OCI-LY7 (cell line): ENCODE data around the gene PRKN. TPM values are rescaled to one million over a fixed set of nuclear protein-coding genes. Genes with fewer than 3 reads are reported as not detected.

Experiments
- BruUV-seq: library from RNA; stranded (reverse); fragments of 400-500 nt; replicated peaks from 2 replicates; lab custom pipeline; 2021; lab: Mats Ljungman, UMichigan
- CTCF ChIA-PET: fragments of 300-600 bp; sonication (Branson Sonifier 250); formaldehyde crosslinking; loops from one replicate; lab custom pipeline; 2022; ENCODE audit warnings: antibody characterized with exemption; ENCODE audit not compliant: unreplicated experiment; lab: Charles Lee
- POLR2A ChIA-PET: fragments of 300-600 bp; sonication (Branson Sonifier 250); formaldehyde crosslinking; loops from one replicate; lab custom pipeline; 2022; ENCODE audit warnings: antibody characterized with exemption; lab: Charles Lee
- DNase-seq: peaks from one replicate; pipeline ENCODE4 v3.0.0-alpha.2; 2015; ENCODE audit warnings: low spot score
- H2AFZ ChIP-seq: fragments of 200-600 bp; sonication (generic), shearing (Covaris generic); 2 replicates; pipeline ENCODE4 v1.6.1; 2014; ENCODE audit warnings: mild to moderate bottlenecking, antibody characterized with exemption, low read length, moderate library complexity
- H3K27ac ChIP-seq: fragments of 200-600 bp; sonication (generic); 2 replicates; pipeline ENCODE4 v1.5.1; 2014; ENCODE audit warnings: mixed run types, low read depth, mild to moderate bottlenecking, moderate library complexity, low read length, inconsistent platforms; ENCODE audit not compliant: poor library complexity, severe bottlenecking
- H3K36me3 ChIP-seq: fragments of 200-600 bp; sonication (generic); 2 replicates; pipeline ENCODE4 v1.6.1; 2014; ENCODE audit warnings: mild to moderate bottlenecking, antibody characterized with exemption, low read length, moderate library complexity, mixed read lengths; ENCODE audit not compliant: insufficient read depth
- H3K4me1 ChIP-seq: fragments of 200-600 bp; sonication (generic); 2 replicates; pipeline ENCODE4 v1.5.1; 2014; ENCODE audit warnings: mild to moderate bottlenecking, low read length; ENCODE audit not compliant: insufficient read depth, poor library complexity, severe bottlenecking
- H3K4me2 ChIP-seq: fragments of 200-600 bp; sonication (generic); 2 replicates; pipeline ENCODE4 v1.6.1; 2014; ENCODE audit warnings: mild to moderate bottlenecking, low read length
- H3K4me3 ChIP-seq: fragments of 200-600 bp; sonication (generic); 2 replicates; pipeline ENCODE4 v1.5.1; 2014; ENCODE audit warnings: mild to moderate bottlenecking, low read depth, low read length; ENCODE audit not compliant: poor library complexity, severe bottlenecking
- H3K79me2 ChIP-seq: fragments of 200-600 bp; sonication (generic); 2 replicates; pipeline ENCODE4 v1.6.1; 2016; ENCODE audit warnings: low read depth, mild to moderate bottlenecking, low read length, moderate library complexity, mixed read lengths; ENCODE audit not compliant: insufficient read depth
- H3K9me2 ChIP-seq: fragments of 200-600 bp; sonication (generic); 2 replicates; pipeline ENCODE4 v1.6.1; 2016; ENCODE audit warnings: mild to moderate bottlenecking, low read length, mixed read lengths; ENCODE audit not compliant: insufficient read depth
- H3K9me3 ChIP-seq: fragments of 200-600 bp; sonication (generic); 2 replicates; pipeline ENCODE4 v1.6.1; 2014; ENCODE audit warnings: mild to moderate bottlenecking, mixed run types, low read length, mixed read lengths
- H4K20me1 ChIP-seq: fragments of 200-600 bp; sonication (generic); 2 replicates; pipeline ENCODE4 v1.6.1; 2014; ENCODE audit warnings: mild to moderate bottlenecking, antibody characterized with exemption, low read length, moderate library complexity, mixed read lengths; ENCODE audit not compliant: insufficient read depth
- EZH2phosphoT487 ChIP-seq: fragments of 200-600 bp; sonication (generic); IDR thresholded peaks from 2 replicates; pipeline ENCODE4 v1.6.1; 2018; ENCODE audit warnings: low read depth, borderline replicate concordance, mild to moderate bottlenecking, mixed run types, antibody characterized with exemption, low read length, moderate library complexity, mixed read lengths
- intact Hi-C: fragments of 100-400 bp; cut with micrococcal nuclease; formaldehyde crosslinking; loops from one replicate; pipeline ENCODE4 v1.10.0; 2022; ENCODE audit not compliant: unreplicated experiment
- total RNA-seq, 2 experiments: library from RNA; depleted of rRNA in 1 of 2; stranded (reverse); fragments of >200 nt in 1 of 2; shearing (Covaris generic) in 1 of 2; gene quantifications; 2 replicates each; pipeline ENCODE4 v1.2.3, GENCODE V29; 2014 to 2022
- TF ChIP-seq, protein P1 (sequence below): fragments of 200-600 bp; sonication (generic); conservative IDR thresholded peaks from 2 replicates; pipeline ENCODE4 v1.5.1; 2014; ENCODE audit warnings: mild to moderate bottlenecking, antibody characterized with exemption, low read length, moderate library complexity, mixed read lengths

PRKN gene
- total RNA-seq, 2 experiments from 2014 or later = 1.3 to 2.0 TPM

DNA sequence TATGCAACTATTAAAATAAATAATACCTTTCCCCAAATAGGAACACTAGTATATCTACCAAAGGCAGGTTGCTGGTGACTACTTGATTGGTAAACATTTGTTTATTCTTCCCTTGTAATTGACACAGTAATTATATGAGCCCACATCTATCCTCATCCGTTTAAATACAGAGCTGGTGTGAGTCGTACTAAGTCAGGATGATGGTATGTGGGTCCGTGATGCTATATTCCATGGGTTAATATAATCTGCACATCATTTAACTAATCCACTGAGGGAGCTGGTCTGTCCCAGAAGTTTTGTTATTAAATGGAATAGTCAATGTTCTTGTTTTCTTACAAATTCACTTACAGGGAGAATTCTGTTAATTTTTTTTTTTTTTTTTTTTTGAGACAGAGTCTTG is 1289.7 kb downstream of the PRKN start:
- H2AFZ ChIP-seq = no peak overlapping the region
- TF ChIP-seq EZH2phosphoT487 = no peak
- TF ChIP-seq, protein P1, sequence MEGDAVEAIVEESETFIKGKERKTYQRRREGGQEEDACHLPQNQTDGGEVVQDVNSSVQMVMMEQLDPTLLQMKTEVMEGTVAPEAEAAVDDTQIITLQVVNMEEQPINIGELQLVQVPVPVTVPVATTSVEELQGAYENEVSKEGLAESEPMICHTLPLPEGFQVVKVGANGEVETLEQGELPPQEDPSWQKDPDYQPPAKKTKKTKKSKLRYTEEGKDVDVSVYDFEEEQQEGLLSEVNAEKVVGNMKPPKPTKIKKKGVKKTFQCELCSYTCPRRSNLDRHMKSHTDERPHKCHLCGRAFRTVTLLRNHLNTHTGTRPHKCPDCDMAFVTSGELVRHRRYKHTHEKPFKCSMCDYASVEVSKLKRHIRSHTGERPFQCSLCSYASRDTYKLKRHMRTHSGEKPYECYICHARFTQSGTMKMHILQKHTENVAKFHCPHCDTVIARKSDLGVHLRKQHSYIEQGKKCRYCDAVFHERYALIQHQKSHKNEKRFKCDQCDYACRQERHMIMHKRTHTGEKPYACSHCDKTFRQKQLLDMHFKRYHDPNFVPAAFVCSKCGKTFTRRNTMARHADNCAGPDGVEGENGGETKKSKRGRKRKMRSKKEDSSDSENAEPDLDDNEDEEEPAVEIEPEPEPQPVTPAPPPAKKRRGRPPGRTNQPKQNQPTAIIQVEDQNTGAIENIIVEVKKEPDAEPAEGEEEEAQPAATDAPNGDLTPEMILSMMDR = no peak
- no peaks in the 10 kb centered on the region for H3K9me3 ChIP-seq
- no peaks in the 10 kb centered on the region for H3K36me3 ChIP-seq
- ChIA-PET CTCF (no interaction called here), POLR2A (interaction anchor here (0.7 kb wide), 1 partner anchor 9 kb away, joined by 5 read pairs; no protein-coding TSS in a partner anchor)
- no peak for DNase-seq
- no peaks in the 10 kb centered on the region for H3K9me2 ChIP-seq
- no TSS peak for BruUV-seq
- no peak overlapping the region for H3K4me2 ChIP-seq
- no peaks in the 10 kb centered on the region for H3K4me1 ChIP-seq
- H3K4me3 ChIP-seq = no peak overlapping the region
- H3K79me2 ChIP-seq = no peaks in the 10 kb centered on the region
- H3K27ac ChIP-seq = no peak overlapping the region
- intact Hi-C loops = no loop called here
- no peaks in the 10 kb centered on the region for H4K20me1 ChIP-seq

DNA sequence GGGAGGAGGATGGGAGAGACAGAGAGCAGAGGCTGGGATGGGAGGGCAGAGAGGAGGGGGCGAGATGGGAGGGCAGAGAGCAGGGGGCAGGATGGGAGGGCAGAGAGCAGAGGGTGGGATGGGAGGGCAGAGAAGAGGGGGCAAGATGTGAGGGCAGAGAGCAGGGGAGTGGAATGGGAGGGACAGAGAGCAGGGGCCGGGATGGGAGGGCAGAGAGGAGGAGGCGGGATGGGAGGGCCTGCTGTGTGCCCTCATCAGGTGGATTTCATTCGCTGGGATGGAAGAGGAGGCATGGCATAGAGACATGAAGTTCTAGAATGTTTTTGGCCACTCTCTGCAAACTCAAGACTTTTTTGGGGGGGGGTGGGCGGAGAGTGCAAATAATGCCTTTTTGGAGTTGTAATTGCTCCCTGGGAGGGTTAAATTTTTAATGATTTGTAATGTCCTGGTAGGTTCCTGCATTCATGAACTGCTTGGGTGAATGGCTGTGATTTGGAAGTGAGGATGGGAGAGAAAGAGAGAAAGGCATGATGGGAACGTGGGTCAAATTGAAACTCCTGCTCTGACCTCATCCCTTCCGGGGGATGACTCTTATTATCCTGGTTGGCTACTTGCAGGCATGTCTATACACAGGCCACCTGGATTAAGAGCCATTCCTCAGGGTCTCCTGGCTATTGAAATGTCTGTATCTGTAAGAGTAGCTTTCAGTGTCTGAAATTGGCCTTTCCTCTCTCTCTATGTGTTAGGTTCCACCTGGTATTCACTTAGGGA is 1291.3 kb downstream of the PRKN start:
- Histone ChIP-seq H3K27ac (no peak overlapping the region), H3K9me2 (no peaks in the 10 kb centered on the region), H3K4me1 (no peaks in the 10 kb centered on the region), H3K36me3 (no peaks in the 10 kb centered on the region), H3K4me2 (no peak overlapping the region), H3K4me3 (no peak overlapping the region), H3K9me3 (no peaks in the 10 kb centered on the region), H3K79me2 (no peaks in the 10 kb centered on the region), H4K20me1 (no peaks in the 10 kb centered on the region), H2AFZ (no peak overlapping the region)
- no peak for TF ChIP-seq EZH2phosphoT487
- TF ChIP-seq, protein P1 = no peak
- ChIA-PET CTCF (interaction anchor here (0.6 kb wide), 1 partner anchor 67 kb away, joined by 3 read pairs; no protein-coding TSS in a partner anchor), POLR2A (interaction anchor here (0.8 kb wide), 1 partner anchor 16 kb away, joined by 4 read pairs; no protein-coding TSS in a partner anchor)
- BruUV-seq = no TSS peak
- DNase-seq = no peak
- intact Hi-C loops = no loop called here

DNA sequence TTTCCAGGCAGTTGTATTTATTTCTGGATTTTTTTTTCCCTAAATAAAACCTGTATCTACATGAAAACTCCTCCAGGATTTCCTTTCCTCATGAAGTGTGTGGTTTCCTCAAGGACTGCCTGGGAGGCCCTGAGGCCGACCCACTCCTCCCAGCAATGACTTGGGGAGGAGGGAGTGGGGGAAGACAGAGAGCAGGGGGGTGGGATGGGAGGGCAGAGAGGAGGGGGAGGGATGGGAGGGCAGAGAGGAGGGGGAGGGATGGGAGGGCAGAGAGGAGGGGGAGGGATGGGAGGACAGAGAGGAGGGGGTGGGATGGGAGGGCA is 1291.9 kb downstream of the PRKN start:
- Histone ChIP-seq H3K79me2 (no peaks in the 10 kb centered on the region), H3K36me3 (no peaks in the 10 kb centered on the region), H3K27ac (no peak overlapping the region), H3K4me2 (no peak overlapping the region), H3K9me2 (no peaks in the 10 kb centered on the region), H3K4me3 (no peak overlapping the region), H4K20me1 (no peaks in the 10 kb centered on the region), H2AFZ (no peak overlapping the region), H3K9me3 (no peaks in the 10 kb centered on the region), H3K4me1 (no peaks in the 10 kb centered on the region)
- DNase-seq = no peak
- no peak for TF ChIP-seq EZH2phosphoT487
- TF ChIP-seq, protein P1 = no peak
- POLR2A ChIA-PET = no interaction called here
- CTCF ChIA-PET = no interaction called here
- intact Hi-C loops = no loop called here
- no TSS peak for BruUV-seq
